Psoas muscle (tissue), 8 donors: ENCODE measurements around the gene ALS2CL. TPM values are rescaled to one million over a fixed set of nuclear protein-coding genes. Genes with fewer than 3 reads are reported as not detected.

ENCODE experiments used
- ATAC-seq, 4 donors: fragments of 200-7000 bp; cut with Tn5 transposase; one replicate each; pipeline ENCODE4 v1.9.1; 2020; ENCODE audit warnings: moderate library complexity in 3 of 4, mild to moderate bottlenecking in 2 of 4
- DNase-seq, 2 donors: peaks; one replicate each; pipeline ENCODE4 v3.0.0-alpha.2; 2020
- H3K27ac ChIP-seq: fragments of 200-600 bp; one replicate; pipeline ENCODE4 v1.8.0; 2022
- H3K27me3 ChIP-seq, 3 donors: fragments of 200-600 bp in 1 of 3; one replicate each; pipeline versions ENCODE4 v1.6.1 to v1.8.0; 2013 to 2022; ENCODE audit warnings: low read length in 2 of 3, mild to moderate bottlenecking in 2 of 3, moderate library complexity in 1 of 3; ENCODE audit not compliant: insufficient read depth in 3 of 3
- H3K36me3 ChIP-seq, 2 donors: fragments of 200-600 bp in 1 of 2; one replicate each; pipeline versions ENCODE4 v1.6.1 to v1.8.0; 2013 to 2022; ENCODE audit warnings: low read depth in 1 of 2, mild to moderate bottlenecking in 1 of 2, moderate library complexity in 1 of 2; ENCODE audit not compliant: insufficient read depth in 1 of 2
- H3K4me1 ChIP-seq: fragments of 200-600 bp; one replicate; pipeline ENCODE4 v1.8.0; 2022
- H3K4me3 ChIP-seq: fragments of 200-600 bp; one replicate; pipeline ENCODE4 v1.8.0; 2022; ENCODE audit warnings: mild to moderate bottlenecking
- H3K9me3 ChIP-seq: fragments of 200-600 bp; one replicate; pipeline ENCODE4 v1.8.0; 2022
- WGBS, 3 donors: extraction: QIAGEN DNeasy Blood & Tissue Kit; methylation state at CpG; one replicate each; pipeline versions ENCODE4 v1.1.6 to v1.1.7; 2013; 5-methylcytosine and 5-hydroxymethylcytosine counted together
- intact Hi-C, 2 donors: fragments of 100-400 bp; cut with DNase I; formaldehyde crosslinking; loops; one replicate each; pipeline versions ENCODE4 v1.11.0 to v1.14.2; 2022
- polyA plus RNA-seq, 3 donors: library from polyadenylated mRNA; stranded (reverse); fragments of 200-250 nt; gene quantifications; one replicate each; pipeline ENCODE4 v1.2.3, GENCODE V29; 2013
- total RNA-seq, 4 donors: library from RNA; stranded (reverse); fragmentation: NEBNext Ultra II Directional in 2 of 4; extraction: Animal tissue kit (Norgen Biotek cat#: 25700) in 2 of 4; gene quantifications; one replicate each; pipeline versions ENCODE4 v1.2.1 to v1.2.4, GENCODE V29; 2021 to 2023
- TF ChIP-seq, protein P1 (sequence below): fragments of 200-600 bp; IDR thresholded peaks from one replicate; pipeline ENCODE4 v1.8.0; 2022; ENCODE audit warnings: antibody characterized with exemption
- donor health status: healthy with polysubstance abuse.
- donor health status: DM: no; HTN: no; CAD: no; lungs with moderate emphysema.
- donor health status: Bipolar disorder and iron deficiency.
- donor health status: healthy.
- donor health status: DM: yes; HTN: yes; CAD: no.
- donor health status: DM: no; HTN: no; CAD: no.
- donor health status: DM: no; HTN: no; CAD: no.
- donor health status: DM: yes; HTN: yes; CAD: no.

ALS2CL gene
- total and polyA plus RNA-seq, 7 donors, result 5.0 to 10.1 (median 6.3) TPM

GRCh38 chr3:46666453-46666845, 27.0 kb downstream of the ALS2CL start:
- no peak overlapping the region for H3K4me3 ChIP-seq
- no peaks in the 10 kb centered on the region for H3K9me3 ChIP-seq
- peaks cover 0 to 13% of the 10 kb centered on the region in 2 donors for H3K36me3 ChIP-seq
- peaks cover 15% of the 10 kb centered on the region for H3K4me1 ChIP-seq
- no peak for ATAC-seq
- TF ChIP-seq, protein P1, sequence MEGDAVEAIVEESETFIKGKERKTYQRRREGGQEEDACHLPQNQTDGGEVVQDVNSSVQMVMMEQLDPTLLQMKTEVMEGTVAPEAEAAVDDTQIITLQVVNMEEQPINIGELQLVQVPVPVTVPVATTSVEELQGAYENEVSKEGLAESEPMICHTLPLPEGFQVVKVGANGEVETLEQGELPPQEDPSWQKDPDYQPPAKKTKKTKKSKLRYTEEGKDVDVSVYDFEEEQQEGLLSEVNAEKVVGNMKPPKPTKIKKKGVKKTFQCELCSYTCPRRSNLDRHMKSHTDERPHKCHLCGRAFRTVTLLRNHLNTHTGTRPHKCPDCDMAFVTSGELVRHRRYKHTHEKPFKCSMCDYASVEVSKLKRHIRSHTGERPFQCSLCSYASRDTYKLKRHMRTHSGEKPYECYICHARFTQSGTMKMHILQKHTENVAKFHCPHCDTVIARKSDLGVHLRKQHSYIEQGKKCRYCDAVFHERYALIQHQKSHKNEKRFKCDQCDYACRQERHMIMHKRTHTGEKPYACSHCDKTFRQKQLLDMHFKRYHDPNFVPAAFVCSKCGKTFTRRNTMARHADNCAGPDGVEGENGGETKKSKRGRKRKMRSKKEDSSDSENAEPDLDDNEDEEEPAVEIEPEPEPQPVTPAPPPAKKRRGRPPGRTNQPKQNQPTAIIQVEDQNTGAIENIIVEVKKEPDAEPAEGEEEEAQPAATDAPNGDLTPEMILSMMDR, result no peak
- DNase-seq, result peak in 1 of 2 donors; percentile 44
- no peak overlapping the region for H3K27ac ChIP-seq
- intact Hi-C loops, result no loop called here
- no peaks in the 10 kb centered on the region for H3K27me3 ChIP-seq
- WGBS, 3 donors, result 60 to 77% (median 70%) methylated on average over 7 of the region's 7 CpGs

DNA sequence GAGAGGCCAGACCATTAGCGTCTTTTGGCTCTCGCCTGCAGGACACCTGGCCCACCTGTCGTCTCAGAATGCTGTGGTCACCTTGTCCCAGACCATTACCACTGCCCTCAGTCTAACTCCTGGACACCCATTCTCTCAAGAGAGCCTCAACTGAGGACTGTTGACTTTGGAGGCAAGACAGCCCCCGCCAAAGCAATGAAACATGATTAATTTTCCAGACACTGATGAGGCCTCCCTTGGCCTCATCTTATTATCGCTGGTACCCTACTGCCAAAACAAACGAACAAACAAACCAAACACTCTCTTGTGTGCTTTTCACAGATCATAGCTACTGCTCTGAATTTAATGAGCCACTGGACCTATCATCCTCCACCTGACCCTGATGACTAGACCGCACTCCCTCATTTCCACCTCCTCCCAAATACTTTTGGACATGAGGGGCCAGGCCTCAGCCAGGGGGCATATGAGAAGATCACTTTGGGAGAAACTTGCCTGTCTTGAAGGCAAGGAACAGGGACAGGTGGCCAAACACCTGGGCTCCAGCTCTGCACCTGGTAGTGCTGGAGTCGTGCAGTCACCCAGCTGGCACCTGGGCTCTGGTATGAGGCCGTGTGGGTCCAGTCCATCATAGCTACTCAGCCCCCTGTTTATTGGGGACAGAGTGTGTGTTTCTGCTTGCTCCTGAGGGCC, 27.6 kb downstream of the ALS2CL start:
- Histone ChIP-seq H3K4me1 (peaks cover 18% of the 10 kb centered on the region), H3K27ac (no peak overlapping the region), H3K36me3 (peaks cover 0 to 7% of the 10 kb centered on the region in 2 donors), H3K27me3 (no peaks in the 10 kb centered on the region), H3K9me3 (no peaks in the 10 kb centered on the region), H3K4me3 (no peak overlapping the region)
- WGBS, 3 donors, result 82 to 88% (median 83%) methylated on average over 9 of the region's 9 CpGs
- DNase-seq (peak in 1 of 2 donors; percentile 44), ATAC-seq (no peak)
- intact Hi-C loops, result no loop called here
- TF ChIP-seq, protein P1, result no peak

DNA sequence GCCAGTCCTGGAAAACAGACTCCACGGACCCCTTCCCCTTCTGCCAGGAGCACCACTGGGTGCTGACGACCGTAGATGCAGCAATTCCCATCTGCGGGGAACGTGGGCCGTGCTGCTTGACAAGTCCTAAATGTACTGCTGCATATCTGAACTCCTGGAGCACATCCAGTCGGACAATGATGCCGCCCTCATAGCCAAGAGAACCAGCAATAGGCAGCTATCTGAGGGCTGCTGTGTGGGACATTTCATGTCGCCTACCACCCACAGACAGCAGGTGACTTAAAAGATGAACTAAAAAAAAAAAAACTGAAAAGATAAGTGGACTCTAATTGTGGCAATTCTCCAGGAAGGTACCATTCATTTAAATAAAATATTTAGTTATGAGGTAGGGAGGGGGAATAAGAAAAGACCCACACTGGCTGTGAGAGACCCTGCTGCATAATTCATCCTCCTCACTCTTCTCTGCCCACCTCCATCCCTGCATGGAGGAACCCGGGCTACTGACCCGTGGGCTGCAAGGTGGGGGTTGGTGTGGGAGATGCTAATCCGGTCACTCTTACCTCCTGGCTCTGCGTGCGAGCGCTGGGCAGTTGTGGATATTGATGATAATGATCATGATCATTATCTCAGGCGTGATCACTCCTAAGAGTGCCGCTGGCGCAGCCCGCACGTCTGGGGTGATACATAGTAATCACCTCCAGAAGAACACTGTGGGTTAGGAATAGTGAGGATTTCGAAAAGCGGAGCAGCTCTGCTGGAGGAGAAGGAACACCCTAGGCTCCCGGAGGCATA, 28.3 kb downstream of the ALS2CL start:
- Histone ChIP-seq H3K4me1 (peaks cover 23% of the 10 kb centered on the region), H3K4me3 (no peak overlapping the region), H3K27ac (no peak overlapping the region), H3K36me3 (no peaks in the 10 kb centered on the region), H3K9me3 (no peaks in the 10 kb centered on the region), H3K27me3 (no peaks in the 10 kb centered on the region)
- ATAC-seq (no peak), DNase-seq (no peak)
- WGBS, 3 donors, result 67 to 82% (median 70%) methylated on average over 23 of the region's 23 CpGs
- TF ChIP-seq, protein P1, result no peak
- intact Hi-C loops, result no loop called here

DNA sequence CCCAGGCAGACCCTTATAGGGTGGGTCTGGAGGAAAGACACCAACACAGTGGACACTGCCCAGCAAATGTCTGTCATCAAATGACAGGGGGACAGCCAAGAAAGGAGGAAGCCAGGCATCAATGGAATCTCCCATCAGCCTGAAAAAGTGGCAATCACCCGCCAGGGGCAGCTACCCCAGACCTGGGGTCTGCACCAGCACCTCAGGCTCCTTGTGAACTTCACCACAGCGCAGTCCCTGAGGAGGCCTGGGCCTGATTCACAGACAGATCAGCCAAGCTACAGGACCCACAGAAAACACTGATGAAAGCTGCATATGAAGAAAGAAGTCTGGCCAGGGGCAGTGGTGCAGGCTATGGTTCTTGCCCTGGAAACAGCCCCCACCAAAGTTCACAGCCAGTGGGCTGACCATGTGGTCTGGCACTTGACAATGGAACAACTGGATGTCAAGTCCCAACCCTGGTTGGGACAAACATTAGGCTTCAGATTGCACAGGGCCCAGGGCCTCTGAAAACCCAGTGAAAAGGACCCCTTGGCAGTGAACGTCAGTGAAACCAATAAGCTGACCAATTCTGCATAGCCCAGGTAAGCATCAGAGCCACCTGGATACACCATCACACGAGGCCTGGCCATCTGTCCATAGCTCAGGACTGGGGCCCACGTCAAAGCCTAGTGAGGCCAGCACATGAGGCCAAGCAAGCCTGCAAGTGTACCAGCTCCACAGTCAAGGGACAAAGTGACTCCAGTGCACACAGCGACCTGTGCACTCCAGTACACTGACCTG, 29.1 kb downstream of the ALS2CL start:
- Histone ChIP-seq H3K4me1 (peaks cover 23% of the 10 kb centered on the region), H3K9me3 (no peaks in the 10 kb centered on the region), H3K27me3 (no peaks in the 10 kb centered on the region), H3K27ac (no peak overlapping the region), H3K36me3 (no peaks in the 10 kb centered on the region), H3K4me3 (no peak overlapping the region)
- intact Hi-C loops, result no loop called here
- peak in 1 of 2 donors; percentile 45 for DNase-seq
- no peak for ATAC-seq
- TF ChIP-seq, protein P1, result no peak
- 64 to 80% (median 79%) methylated on average over 6 of the region's 6 CpGs for WGBS, 3 donors
